Gastroesophageal sphincter (tissue), 3 donors: ENCODE results near the gene MITF.

ENCODE experiments used
- CTCF ChIP-seq, 4 experiments: fragments of 200-600 bp in 2 of 4; fragments of 450-650 bp in 2 of 4; sonication (generic) in 1 of 4; IDR thresholded peaks; one replicate each; pipeline ENCODE4 v1.5.1; 2017 to 2019; ENCODE audit warnings: antibody characterized with exemption in 4 of 4, mild to moderate bottlenecking in 2 of 4, moderate library complexity in 2 of 4
- EP300 ChIP-seq: sonication (generic); formaldehyde crosslinking; IDR thresholded peaks from one replicate; pipeline ENCODE4 v1.6.1; 2017; ENCODE audit warnings: antibody characterized with exemption, mild to moderate bottlenecking
- POLR2A ChIP-seq, 2 donors: fragments of 450-650 bp; IDR thresholded peaks; one replicate each; pipeline ENCODE4 v1.6.1; 2017; ENCODE audit warnings: antibody characterized with exemption in 2 of 2, mild to moderate bottlenecking in 2 of 2, moderate library complexity in 1 of 2
- POLR2AphosphoS5 ChIP-seq: sonication (generic); formaldehyde crosslinking; IDR thresholded peaks from one replicate; pipeline ENCODE4 v1.6.1; 2017; ENCODE audit warnings: antibody characterized with exemption

- TF ChIP-seq CTCF (IDR thresholded peaks at IDR 0.05) (no peak), POLR2AphosphoS5 (no peak), POLR2A (IDR thresholded peaks at IDR 0.05) (no peak), EP300 (no peak)
These were observed 261.4 kb downstream of the MITF start for GRCh38 chr3:70000563-70001081.
